HG03442 (cell line): ENCODE data around the gene MINAR1.

Experiments used
- ATAC-seq: cut with Tn5 transposase; IDR thresholded peaks from one replicate; pipeline ENCODE4 v1.9.1; 2021; ENCODE audit warnings: mild to moderate bottlenecking, moderate library complexity; ENCODE audit not compliant: unreplicated experiment

Gene MINAR1

GRCh38 chr15:79432345-79433275, 474 bp downstream of the MINAR1 start:
- no peak for ATAC-seq

- no peak for ATAC-seq
These were observed 1.3 kb downstream of the MINAR1 start for GRCh38 chr15:79433276-79433990.

- ATAC-seq: no peak
These were observed 2.2 kb downstream of the MINAR1 start for GRCh38 chr15:79434361-79434760.

DNA sequence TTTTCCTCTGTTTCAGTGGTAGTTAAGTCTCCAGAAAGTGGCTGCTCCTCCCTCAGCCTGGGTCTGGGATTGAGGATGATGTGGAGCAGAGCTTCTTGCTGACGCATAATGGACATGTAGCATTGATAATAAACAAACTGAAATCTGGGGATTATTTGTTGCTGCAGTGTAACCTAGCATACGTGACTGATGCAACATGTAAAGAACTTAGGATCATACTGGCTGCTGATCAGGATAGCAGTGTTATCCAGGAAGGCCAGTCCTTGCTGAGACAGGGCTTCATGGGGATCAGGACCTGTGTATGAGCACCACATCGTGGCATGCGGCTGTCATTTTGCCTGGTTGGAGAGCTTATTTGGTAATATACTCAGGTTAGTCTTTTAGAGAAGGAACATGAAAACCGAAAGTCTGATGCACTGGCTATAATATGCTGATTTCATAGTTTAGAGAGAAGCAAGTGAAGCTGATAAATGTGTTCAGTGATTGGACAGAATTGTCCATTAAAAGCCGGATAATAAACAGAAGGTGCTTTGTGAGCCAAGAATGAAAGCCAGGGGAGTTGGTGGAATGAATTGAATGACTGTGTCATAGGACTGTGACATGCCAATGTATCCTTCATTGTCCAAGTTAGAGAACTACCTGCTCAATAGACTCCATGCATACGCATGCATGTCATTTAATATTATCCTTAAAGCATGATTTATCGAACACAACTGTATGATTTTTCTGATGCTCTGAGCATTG, 4.1 kb downstream of the MINAR1 start:
- ATAC-seq: no peak

GRCh38 chr15:79437275-79438000, 5.3 kb downstream of the MINAR1 start:
- ATAC-seq: no peak

DNA sequence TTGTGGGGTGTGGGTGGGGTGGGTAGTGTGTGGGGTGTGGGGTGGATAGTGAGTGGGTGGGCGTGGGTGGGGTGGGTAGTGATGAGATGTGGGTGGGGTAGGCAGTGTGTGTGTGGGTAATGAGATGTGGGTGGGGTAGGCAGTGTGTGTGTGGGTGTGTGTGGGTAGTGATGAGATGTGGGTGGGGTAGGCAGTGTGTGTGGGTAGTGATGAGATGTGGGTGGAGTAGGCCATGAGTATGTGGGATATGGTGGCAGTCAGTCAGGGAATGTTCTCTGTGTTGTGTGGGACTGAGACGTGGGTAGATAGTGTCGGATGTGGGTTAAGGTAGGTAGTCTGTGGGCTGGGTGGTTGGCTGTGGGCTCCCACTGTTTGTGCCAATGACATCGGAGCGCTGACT, 7.1 kb downstream of the MINAR1 start:
- ATAC-seq: no peak

DNA sequence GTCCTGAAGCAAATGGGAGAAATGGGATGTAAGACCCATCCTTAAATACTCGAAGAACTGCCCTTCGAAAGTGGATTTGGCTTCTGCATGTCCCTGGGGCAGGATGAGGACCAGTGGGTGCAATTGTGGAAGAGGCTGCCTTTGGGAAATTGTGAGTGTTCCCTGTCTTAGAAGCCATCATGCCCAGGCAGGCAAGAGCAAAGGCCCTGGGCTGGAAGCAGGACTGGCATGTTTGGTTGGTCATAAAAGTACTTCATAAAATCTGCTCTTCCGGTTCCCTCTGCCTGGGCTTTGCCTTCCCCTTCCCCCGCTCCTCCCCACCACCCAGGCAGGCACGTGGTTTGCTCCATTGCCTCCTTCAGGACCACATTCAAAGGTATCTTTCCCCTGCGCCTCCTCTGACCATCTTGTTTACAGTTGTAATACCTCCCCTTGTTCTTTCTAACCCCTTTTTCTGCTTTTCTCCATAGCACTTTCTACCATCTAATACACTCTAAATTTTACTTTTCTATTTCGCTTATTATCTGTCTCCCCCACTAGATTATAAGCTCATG, 8.3 kb downstream of the MINAR1 start:
- no peak for ATAC-seq

DNA sequence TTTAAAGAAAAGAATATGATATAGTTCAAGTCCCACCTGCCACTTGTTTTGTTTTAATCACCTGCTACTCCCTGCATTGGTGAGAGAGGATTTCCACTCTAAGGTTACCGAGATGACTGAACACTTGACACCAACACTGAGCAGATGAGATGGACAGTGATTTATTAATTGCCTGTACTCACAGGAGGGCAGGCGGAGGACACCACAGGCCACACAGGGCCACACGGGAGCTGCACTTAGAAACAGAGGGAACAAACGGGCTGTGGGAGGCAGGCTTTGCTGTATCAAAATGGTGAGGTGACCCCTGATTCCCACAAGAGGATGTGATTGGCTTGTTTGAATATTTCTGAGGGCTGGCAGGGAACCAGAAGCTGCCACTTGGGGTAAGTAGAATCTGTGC, 10.8 kb downstream of the MINAR1 start:
- ATAC-seq: no peak

GRCh38 chr15:79447060-79447459, 14.9 kb downstream of the MINAR1 start:
- ATAC-seq: no peak

DNA sequence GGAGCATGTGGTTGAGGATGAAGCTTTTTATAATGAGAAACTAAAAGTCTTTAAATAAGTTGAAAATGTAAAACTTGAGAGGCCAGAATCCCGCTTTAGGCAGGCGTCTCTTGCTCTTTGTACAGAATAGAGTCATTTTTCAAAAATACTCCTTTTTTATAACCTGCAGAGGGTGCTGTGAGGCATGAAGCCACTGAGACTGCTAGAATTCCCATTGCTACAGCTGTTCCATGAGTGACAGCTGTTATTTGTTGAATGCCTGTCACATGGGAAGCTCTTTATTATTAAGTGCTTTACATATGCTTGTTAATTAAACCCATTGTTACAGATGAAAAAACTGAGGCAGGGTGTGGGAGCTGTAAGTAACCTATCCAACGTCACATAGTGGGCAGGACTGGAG, 18.5 kb downstream of the MINAR1 start:
- no peak for ATAC-seq

DNA sequence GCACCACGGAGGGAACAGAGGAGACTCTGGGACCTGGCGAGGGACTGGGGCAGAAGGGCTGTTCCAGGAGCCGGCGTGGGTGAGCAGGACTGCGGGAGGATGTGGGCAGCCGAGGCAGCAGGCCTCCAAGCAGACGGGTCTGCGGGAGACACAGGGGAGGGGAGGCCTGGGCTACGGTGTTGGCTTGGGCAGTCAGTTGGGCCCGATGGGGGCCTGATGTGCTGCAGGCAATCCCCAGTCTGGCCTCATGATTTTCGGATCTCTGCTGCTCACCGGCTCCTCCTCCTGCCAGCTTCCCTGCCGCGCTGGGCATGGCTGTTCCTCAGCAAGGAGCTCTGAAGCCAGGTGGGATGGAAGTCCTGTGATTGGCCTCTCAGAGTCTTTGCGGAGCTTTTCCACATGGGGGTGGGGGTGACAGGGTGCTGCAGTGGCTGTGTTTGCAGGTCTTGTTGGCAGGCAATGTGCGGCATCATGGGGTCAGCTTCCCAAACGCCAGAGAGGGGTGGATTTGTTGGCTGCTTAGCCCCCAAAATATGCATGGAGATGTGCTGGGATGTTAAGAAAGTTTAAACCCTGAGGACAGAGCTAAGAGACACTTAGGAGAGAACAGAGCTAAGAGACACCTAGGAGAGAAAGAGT, 19.3 kb downstream of the MINAR1 start:
- ATAC-seq: no peak

DNA sequence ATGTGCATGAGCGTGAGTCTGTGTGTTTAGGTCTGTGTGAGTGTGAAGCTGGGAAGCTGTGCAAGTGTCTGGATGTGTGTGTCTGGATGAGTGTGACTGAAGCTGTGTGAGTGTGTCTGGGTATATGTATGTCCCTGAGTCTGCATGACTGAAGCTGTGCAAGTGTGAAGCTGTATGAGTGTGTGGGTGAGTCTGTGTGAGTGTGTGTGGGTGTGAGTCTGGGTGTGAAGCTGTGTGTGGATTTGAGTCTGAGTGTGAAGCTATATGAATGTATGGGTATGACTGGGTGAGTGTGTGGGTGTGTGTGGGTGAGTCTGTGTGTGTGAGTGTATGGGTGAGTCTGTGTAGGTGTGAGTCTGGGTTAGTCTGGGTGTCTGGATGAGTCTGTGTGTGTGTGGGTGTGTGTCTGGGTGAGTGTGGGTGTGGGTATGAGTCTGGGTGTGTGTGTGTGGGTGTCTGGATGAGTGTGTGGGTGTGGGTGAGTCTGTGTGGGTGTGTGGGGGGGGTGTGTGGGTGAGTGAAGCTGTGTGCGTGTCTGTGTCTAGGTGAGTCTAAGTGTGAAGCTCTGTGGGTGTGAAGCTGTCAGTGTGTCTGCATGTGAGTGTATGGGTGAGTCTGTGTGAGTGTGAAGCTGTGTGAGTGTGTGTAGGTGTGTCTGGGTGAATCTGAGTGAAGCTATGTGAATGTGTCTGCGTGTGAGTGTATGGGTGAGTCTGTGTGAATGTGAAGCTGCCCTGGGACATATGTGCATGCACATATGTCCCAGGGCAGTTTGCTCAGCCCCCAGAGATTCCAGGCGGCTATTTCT, 20.3 kb downstream of the MINAR1 start:
- no peak for ATAC-seq

DNA sequence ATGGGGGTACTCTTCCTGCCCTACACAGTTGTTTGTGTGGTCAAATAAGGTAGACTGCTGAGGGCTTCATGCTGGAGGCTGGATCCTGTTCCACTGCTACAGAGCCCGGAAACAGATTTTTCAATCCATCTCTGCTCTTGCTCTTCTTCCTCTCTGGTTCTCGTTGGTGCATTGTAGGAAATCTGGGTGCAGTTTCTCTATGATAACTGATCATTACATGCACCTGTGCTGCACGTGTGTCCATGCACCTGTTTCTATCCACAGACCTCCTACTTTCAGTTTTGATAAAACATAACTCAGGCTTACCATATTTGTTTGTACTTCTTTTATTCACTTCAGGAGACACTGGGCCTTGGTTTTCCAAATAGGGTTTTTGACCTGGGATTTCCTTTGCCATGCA, 21.3 kb downstream of the MINAR1 start:
- ATAC-seq: no peak

- no peak for ATAC-seq
These were observed 21.9 kb downstream of the MINAR1 start for GRCh38 chr15:79454063-79454462.

GRCh38 chr15:79455361-79455760, 23.2 kb downstream of the MINAR1 start:
- no peak for ATAC-seq

GRCh38 chr15:79455943-79456342, 23.8 kb downstream of the MINAR1 start:
- no peak for ATAC-seq

DNA sequence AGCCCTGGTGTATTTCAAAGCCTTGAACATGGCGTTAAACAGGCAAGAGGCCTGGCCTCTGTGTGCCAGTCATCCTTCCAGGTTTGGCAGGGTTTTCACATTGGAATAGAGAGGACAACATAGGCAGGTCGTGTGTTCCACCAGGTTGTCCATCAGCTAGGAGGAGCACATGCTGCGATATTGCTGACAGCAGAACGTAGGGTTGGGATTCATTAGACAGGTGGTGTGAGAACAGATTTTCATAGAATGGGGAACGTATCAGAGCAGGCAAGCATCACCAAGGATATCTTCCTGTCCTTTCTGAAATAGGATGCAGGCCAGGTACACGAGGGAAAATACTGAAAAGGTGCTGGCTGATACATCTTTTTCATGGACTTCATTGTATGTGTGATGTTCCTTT, 26.4 kb downstream of the MINAR1 start:
- no peak for ATAC-seq

GRCh38 chr15:79459666-79460065, 27.5 kb downstream of the MINAR1 start:
- ATAC-seq: no peak
